Coronary artery (tissue), 2 donors: ENCODE data around the gene C1orf21.

Experiments used
- DNase-seq: peaks from one replicate; pipeline ENCODE4 v3.0.0-alpha.2; 2017; ENCODE audit warnings: low spot score
- H3K27ac ChIP-seq, 2 donors: fragments of 200-600 bp; sonication (generic); one replicate each; pipeline ENCODE4 v1.5.1; 2016 to 2019
- H3K4me3 ChIP-seq: fragments of 200-600 bp; sonication (generic); 2 replicates; pipeline ENCODE4 v1.5.1; 2016; ENCODE audit warnings: mild to moderate bottlenecking, moderate library complexity
- TF ChIP-seq, protein P1 (sequence below): fragments of 200-600 bp; sonication (generic); IDR thresholded peaks from one replicate; pipeline ENCODE4 v1.5.1; 2019; ENCODE audit warnings: antibody characterized with exemption

Gene C1orf21

DNA sequence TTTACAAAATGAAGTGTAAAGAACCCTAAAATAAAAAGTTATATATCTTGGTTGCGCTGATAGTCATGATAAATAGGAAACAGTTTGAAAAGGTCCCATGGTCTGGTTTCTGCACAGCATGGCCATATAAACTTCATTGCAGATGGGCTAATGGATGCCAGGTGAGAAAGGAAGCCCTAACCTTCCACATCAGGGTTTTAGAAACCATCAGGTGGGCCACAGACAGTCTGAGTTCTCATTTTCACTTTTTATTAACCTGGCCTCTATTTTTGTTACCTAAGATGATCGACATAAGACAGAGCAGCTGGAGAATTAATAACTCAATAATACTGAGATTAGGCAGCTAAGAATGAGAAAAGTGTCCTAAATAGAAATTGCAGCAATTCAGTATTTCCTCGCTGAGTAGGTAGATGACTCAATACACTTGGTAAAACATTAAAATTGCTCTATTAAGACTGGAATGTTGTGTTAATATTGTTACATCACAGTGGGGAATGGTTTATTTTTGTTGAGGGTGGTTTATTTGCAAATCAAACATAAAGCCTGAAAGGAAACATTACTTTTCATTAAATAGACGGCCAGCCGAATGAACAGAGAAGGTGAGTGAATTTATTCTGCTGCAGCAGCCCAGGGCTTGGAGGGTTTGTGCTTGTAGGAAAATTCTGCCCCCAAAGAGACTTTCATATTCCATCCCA is 21.1 kb downstream of the C1orf21 start:
- Histone ChIP-seq H3K27ac (no peak overlapping the region), H3K4me3 (no peak overlapping the region)
- no peak for DNase-seq
- TF ChIP-seq, protein P1, sequence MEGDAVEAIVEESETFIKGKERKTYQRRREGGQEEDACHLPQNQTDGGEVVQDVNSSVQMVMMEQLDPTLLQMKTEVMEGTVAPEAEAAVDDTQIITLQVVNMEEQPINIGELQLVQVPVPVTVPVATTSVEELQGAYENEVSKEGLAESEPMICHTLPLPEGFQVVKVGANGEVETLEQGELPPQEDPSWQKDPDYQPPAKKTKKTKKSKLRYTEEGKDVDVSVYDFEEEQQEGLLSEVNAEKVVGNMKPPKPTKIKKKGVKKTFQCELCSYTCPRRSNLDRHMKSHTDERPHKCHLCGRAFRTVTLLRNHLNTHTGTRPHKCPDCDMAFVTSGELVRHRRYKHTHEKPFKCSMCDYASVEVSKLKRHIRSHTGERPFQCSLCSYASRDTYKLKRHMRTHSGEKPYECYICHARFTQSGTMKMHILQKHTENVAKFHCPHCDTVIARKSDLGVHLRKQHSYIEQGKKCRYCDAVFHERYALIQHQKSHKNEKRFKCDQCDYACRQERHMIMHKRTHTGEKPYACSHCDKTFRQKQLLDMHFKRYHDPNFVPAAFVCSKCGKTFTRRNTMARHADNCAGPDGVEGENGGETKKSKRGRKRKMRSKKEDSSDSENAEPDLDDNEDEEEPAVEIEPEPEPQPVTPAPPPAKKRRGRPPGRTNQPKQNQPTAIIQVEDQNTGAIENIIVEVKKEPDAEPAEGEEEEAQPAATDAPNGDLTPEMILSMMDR = no peak

DNA sequence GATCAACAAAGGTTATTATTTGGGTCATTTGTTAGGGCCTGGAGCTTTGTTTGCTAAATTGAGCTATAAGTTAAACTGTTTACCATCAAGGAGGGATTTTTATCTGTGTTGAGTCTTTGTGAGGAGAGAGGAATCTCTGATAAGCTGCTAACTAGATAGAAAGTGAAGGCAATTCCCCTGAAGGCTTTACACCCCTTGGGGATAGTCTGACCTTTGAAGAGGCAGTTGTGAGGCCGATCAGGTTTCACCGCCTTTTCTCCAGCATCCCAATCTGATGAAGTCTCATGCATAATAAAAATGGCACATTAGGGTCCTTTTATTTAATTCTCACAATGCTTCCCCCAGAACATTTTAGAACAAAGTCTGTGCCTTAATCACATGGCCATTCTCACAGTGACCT is 21.8 kb downstream of the C1orf21 start:
- no peak for DNase-seq
- TF ChIP-seq, protein P1 = no peak
- H3K4me3 ChIP-seq = no peak overlapping the region
- no peak overlapping the region for H3K27ac ChIP-seq

DNA sequence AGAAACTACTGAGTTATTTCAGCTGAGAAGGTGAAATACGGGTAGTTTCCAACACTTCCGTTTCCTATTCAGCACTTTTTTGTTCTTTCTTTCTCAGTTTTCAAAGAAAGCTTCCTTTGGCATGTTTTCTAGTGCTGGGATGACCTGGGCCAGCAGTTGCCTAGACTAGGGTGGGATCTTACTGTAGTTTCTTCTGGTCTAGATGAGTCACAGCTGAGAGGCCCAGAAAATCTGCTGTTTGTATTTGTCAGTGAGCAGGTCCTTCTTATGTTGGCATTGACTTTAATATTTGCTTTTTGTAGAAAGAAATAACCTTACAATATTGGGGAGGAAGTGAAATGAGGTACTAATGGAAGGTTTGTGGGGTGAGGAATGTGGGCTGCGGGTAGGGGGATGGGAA is 22.2 kb downstream of the C1orf21 start:
- DNase-seq = no peak
- TF ChIP-seq, protein P1 = no peak
- H3K4me3 ChIP-seq = no peak overlapping the region
- no peak overlapping the region for H3K27ac ChIP-seq

DNA sequence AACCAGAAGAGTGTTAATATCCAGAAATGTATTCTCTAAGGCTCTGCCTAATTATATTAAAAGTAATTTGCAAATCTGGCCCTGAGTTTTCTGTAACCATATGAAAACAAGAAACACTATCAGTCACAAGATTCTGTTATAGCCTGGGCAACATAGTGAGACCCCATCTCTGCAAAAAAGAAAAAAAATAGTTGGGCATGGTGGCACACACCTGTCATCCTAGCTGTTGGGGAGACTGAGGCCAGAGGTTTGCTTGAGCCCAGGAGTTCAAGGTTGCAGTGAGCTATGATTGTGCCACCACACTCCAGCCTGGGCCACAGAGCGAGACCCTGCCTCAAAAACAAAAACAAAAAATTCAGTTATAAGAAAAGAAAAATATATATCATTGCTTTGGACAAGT is 25.6 kb downstream of the C1orf21 start:
- H3K4me3 ChIP-seq = no peak overlapping the region
- no peak overlapping the region for H3K27ac ChIP-seq
- TF ChIP-seq, protein P1 = no peak
- no peak for DNase-seq

DNA sequence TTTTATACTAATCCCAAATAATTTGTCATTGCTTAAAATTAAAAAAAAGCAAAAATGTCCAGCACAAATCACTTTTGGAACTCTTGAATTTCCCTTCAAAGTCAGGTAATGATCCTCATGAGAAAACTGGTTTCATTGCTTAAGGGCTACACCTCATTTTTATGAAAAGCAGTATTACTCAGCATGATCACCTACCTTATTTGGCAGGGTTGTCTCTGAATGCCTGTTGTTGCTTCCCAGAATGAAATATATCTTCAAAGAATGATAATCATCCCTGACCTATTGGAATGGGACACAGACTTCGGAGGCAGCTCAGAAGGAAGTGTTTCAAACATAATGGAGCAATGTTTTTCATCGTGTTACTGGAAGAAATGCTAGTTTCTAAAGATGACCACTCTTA is 29.7 kb downstream of the C1orf21 start:
- TF ChIP-seq, protein P1 = no peak
- DNase-seq = no peak
- Histone ChIP-seq H3K27ac (no peak overlapping the region), H3K4me3 (no peak overlapping the region)

DNA sequence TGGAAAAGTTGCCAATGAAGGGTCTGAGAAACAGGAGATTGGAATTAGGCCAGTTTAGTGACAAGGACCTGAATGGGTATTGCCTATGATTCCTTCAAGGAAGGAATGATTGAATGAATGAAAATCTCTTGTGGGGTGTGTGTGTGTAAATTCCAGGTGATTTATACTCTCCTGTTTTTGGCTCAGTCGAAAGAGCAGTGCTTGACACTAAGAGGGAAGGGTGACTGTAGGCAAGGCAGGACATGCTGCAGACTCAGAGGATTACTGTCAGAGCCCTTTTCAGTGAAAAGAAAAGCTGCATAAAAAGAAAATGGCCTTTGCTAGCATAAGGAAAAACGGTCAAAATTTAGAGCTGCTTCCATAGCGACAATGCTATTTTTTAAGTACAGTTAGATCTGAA is 30.1 kb downstream of the C1orf21 start:
- H3K27ac ChIP-seq = no peak overlapping the region
- no peak for DNase-seq
- TF ChIP-seq, protein P1 = no peak
- no peak overlapping the region for H3K4me3 ChIP-seq

DNA sequence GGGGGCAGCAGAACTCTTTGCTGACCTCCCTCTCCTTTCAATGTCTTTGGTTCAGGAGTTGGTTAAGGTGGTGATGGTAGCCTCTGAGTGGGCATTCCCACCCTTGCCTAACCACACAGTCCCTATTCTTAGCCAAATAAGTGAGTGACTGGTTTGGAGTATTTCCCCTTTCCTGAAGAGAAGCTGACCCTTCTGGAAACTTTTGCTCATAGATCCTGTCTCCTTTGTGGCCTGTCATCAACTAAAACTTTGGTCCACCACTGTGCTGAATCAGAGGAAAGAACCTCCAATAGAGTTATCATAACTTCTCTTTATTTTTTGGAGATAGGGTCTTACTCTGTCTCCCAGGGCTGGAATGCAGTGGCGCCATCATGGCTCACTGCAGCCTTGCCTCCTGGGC is 31.1 kb downstream of the C1orf21 start:
- no peak overlapping the region for H3K4me3 ChIP-seq
- H3K27ac ChIP-seq = no peak overlapping the region
- TF ChIP-seq, protein P1 = no peak
- no peak for DNase-seq
